ENCODE results near the gene CUL9. TPM values are rescaled to one million over a fixed set of nuclear protein-coding genes. Genes with fewer than 3 reads are reported as not detected.

CUL9 gene
- total and polyA plus RNA-seq, 4 donors, result 19.7 to 45.6 (median 35.5) TPM

DNA sequence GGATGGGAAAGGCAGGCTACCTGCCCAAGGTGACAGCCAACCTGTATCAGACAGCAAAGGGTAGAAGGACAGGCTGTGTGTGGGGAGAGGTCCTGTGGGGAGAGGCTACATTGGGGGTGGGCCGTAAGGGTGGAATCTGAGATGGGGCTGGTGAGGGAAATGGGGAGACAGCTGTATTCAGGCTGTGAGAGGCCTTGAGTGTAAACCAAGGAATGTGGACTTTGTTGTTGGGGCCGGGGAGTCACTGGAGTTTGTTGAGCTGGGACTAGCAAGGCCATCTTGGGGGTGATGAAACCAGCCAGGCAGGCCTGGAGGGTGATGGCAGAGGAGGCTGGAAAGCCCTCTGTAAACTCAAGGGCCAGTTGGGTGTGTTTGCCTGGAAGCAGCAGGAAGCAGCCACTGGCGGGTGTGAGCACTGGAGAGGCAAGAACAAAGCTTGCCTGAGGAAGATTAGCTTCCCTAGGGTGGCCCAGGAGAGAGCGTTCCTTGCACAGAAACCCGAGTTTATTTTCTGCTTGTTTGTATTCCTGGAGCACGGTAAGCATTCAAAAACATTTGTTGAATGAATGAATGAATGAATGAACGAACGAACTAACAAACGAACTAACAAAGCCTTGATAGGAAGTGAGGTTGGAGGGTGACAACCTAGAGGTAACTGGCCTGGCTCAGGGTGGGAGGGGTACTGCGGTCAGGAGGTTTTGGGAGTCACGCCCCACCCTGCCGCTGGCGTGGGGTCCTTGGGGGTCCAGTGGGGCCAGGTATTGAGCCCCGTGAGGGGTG lies 80.2 kb downstream of the CUL9 start:
- TF ChIP-seq, protein P1, sequence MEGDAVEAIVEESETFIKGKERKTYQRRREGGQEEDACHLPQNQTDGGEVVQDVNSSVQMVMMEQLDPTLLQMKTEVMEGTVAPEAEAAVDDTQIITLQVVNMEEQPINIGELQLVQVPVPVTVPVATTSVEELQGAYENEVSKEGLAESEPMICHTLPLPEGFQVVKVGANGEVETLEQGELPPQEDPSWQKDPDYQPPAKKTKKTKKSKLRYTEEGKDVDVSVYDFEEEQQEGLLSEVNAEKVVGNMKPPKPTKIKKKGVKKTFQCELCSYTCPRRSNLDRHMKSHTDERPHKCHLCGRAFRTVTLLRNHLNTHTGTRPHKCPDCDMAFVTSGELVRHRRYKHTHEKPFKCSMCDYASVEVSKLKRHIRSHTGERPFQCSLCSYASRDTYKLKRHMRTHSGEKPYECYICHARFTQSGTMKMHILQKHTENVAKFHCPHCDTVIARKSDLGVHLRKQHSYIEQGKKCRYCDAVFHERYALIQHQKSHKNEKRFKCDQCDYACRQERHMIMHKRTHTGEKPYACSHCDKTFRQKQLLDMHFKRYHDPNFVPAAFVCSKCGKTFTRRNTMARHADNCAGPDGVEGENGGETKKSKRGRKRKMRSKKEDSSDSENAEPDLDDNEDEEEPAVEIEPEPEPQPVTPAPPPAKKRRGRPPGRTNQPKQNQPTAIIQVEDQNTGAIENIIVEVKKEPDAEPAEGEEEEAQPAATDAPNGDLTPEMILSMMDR (IDR thresholded peaks at IDR 0.05; ENCODE audit: control extremely low read depth, extremely low read depth), result no peak
- ATAC-seq (ENCODE audit: insufficient read depth, low FRiP score) (no peak), DNase-seq (peak in 2 of 3 donors; percentile 37 to 54)
- Histone ChIP-seq H3K4me3 (no peak overlapping the region), H3K27me3 (ENCODE audit: control insufficient read depth in 3 of 3, insufficient read depth in 3 of 3, low read length in 2 of 3) (no peaks in the 10 kb centered on the region), H3K27ac (ENCODE audit: low read depth in 1 of 2, low read length in 1 of 2) (no peak overlapping the region), H3K36me3 (ENCODE audit: control insufficient read depth in 4 of 4, insufficient read depth in 4 of 4, low read length in 4 of 4) (no peaks in the 10 kb centered on the region), H3K9ac (ENCODE audit: insufficient read depth in 1 of 2, low read length in 2 of 2) (no peak overlapping the region), H3K4me1 (ENCODE audit: control insufficient read depth in 5 of 5, insufficient read depth in 5 of 5, low read length in 5 of 5) (peaks cover 0 to 4% (median 0%) of the 10 kb centered on the region in 5 donors), H3K9me3 (ENCODE audit: control insufficient read depth in 4 of 4, insufficient read depth in 3 of 4, low read length in 3 of 4) (no peaks in the 10 kb centered on the region)
- WGBS, 2 donors, result 75 to 85% methylated on average over 14 of the region's 14 CpGs

DNA sequence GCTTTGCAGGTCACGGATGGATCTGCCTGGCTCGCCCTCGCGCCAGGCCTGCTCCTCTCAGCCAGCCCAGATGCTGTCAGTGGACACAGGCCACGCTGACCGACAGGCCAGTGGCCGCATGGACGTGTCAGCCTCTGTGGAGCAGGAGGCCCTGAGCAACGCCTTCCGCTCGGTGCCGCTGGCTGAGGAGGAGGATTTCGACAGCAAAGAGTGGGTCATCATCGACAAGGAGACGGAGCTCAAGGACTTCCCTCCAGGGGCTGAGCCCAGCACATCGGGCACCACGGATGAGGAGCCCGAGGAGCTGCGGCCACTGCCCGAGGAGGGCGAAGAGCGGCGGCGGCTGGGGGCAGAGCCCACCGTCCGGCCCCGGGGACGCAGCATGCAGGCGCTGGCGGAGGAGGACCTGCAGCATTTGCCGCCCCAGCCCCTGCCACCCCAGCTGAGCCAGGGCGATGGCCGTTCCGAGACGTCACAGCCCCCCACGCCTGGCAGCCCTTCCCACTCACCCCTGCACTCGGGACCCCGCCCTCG lies 80.9 kb downstream of the CUL9 start:
- Histone ChIP-seq H3K4me1 (ENCODE audit: control insufficient read depth in 5 of 5, insufficient read depth in 5 of 5, low read length in 5 of 5) (peaks cover 0 to 5% (median 0%) of the 10 kb centered on the region in 5 donors), H3K4me3 (no peak overlapping the region), H3K9me3 (ENCODE audit: control insufficient read depth in 4 of 4, insufficient read depth in 3 of 4, low read length in 3 of 4) (no peaks in the 10 kb centered on the region), H3K27ac (ENCODE audit: low read depth in 1 of 2, low read length in 1 of 2) (no peak overlapping the region), H3K9ac (ENCODE audit: insufficient read depth in 1 of 2, low read length in 2 of 2) (no peak overlapping the region), H3K36me3 (ENCODE audit: control insufficient read depth in 4 of 4, insufficient read depth in 4 of 4, low read length in 4 of 4) (no peaks in the 10 kb centered on the region), H3K27me3 (ENCODE audit: control insufficient read depth in 3 of 3, insufficient read depth in 3 of 3, low read length in 2 of 3) (no peaks in the 10 kb centered on the region)
- TF ChIP-seq, protein P1 (IDR thresholded peaks at IDR 0.05; ENCODE audit: control extremely low read depth, extremely low read depth), result no peak
- ATAC-seq (ENCODE audit: insufficient read depth, low FRiP score) (no peak), DNase-seq (no peak)
- 90 to 93% methylated on average over 34 to 39 of the region's 39 CpGs for WGBS, 2 donors

DNA sequence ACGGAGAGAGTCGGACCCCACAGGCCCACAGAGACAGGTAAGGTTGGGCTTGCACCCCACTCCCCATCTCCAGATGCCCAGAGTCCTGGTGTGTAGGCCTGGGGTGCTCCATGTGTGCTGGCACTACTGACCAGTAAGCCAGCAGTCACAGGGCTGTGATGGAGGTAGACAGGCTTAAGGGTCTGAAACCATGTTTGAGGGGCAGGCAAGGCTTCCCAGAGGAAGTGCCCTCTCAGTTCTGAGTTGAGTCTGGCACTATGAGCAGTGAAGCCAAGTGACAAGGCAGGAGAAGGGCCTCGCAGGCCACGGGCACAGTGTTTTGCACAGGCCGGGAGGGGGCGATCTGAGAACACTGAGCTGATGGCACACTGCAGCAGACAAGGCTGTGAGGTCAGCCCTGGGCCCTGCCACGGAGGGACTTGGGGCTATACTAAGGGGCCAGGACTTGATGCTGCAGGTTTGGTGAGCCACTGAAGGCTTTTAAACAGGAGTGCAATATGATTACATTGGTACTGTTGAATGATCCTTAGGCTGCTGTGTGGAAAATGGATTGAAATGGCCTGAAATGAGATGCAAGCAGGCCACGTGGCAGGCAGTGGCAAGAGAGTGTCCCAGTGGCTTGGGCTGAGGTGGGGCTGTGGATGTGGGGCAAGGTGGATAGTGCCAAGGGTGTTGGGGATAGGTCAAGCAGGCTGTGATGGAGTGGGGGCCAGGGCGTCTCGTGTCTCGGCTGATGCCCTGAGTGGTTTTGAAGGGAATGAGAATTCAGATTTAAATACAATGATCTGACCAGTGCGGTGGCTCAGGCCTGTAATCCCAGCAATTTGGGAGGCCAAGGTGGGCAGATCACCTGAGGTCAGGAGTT lies 81.5 kb downstream of the CUL9 start:
- TF ChIP-seq, protein P1 (IDR thresholded peaks at IDR 0.05; ENCODE audit: control extremely low read depth, extremely low read depth), result peak; percentile 63
- ATAC-seq (ENCODE audit: insufficient read depth, low FRiP score) (peak; percentile 76), DNase-seq (peak; percentile 81 to 82 (median 81))
- Histone ChIP-seq H3K4me3 (no peak overlapping the region), H3K36me3 (ENCODE audit: control insufficient read depth in 4 of 4, insufficient read depth in 4 of 4, low read length in 4 of 4) (no peaks in the 10 kb centered on the region), H3K9me3 (ENCODE audit: control insufficient read depth in 4 of 4, insufficient read depth in 3 of 4, low read length in 3 of 4) (no peaks in the 10 kb centered on the region), H3K27me3 (ENCODE audit: control insufficient read depth in 3 of 3, insufficient read depth in 3 of 3, low read length in 2 of 3) (no peaks in the 10 kb centered on the region), H3K27ac (ENCODE audit: low read depth in 1 of 2, low read length in 1 of 2) (no peak overlapping the region), H3K9ac (ENCODE audit: insufficient read depth in 1 of 2, low read length in 2 of 2) (no peak overlapping the region), H3K4me1 (ENCODE audit: control insufficient read depth in 5 of 5, insufficient read depth in 5 of 5, low read length in 5 of 5) (peaks cover 0 to 12% (median 6%) of the 10 kb centered on the region in 5 donors)
- 54 to 63% methylated on average over 12 of the region's 12 CpGs for WGBS, 2 donors

All from lung (tissue), 12 donors.